Heart left ventricle (tissue), 16 donors: ENCODE data around the gene PHACTR1. TPM values are rescaled to one million over a fixed set of nuclear protein-coding genes. Genes with fewer than 3 reads are reported as not detected.

Source experiments
- ATAC-seq, 4 donors: fragments of 200-7000 bp; cut with Tn5 transposase; one replicate each; pipeline ENCODE4 v1.9.1; 2020 to 2022; ENCODE audit warnings: moderate library complexity in 4 of 4, mild to moderate bottlenecking in 3 of 4, moderate number of reproducible peaks in 1 of 4
- DNase-seq, 5 donors: peaks; one replicate each; pipeline ENCODE4 v3.0.0-alpha.2; 2020
- H3K27ac ChIP-seq, 12 donors: fragments of 200-600 bp; sonication (generic) in 4 of 12; one replicate each; pipeline versions ENCODE4 v1.5.0 to v1.8.0; 2016 to 2022; ENCODE audit warnings: mild to moderate bottlenecking in 2 of 12
- H3K27me3 ChIP-seq, 9 donors: fragments of 200-600 bp; sonication (generic) in 2 of 9; one replicate each; pipeline versions ENCODE4 v1.5.1 to v1.8.0; 2016 to 2022; ENCODE audit warnings: mild to moderate bottlenecking in 3 of 9
- H3K36me3 ChIP-seq, 9 donors: fragments of 200-600 bp; sonication (generic) in 2 of 9; one replicate each; pipeline versions ENCODE4 v1.5.0 to v1.8.0; 2018 to 2022; ENCODE audit warnings: mild to moderate bottlenecking in 2 of 9
- H3K4me1 ChIP-seq, 12 donors: fragments of 200-600 bp; sonication (generic) in 4 of 12; one replicate each; pipeline versions ENCODE4 v1.5.0 to v1.8.0; 2016 to 2022; ENCODE audit warnings: mild to moderate bottlenecking in 3 of 12
- H3K4me3 ChIP-seq, 12 donors: fragments of 200-600 bp; sonication (generic) in 4 of 12; one replicate each; pipeline versions ENCODE4 v1.5.0 to v1.8.0; 2017 to 2022; ENCODE audit warnings: mild to moderate bottlenecking in 9 of 12, moderate library complexity in 4 of 12
- H3K9me3 ChIP-seq, 12 donors: fragments of 200-600 bp; sonication (generic) in 4 of 12; one replicate each; pipeline versions ENCODE4 v1.5.0 to v1.8.0; 2016 to 2022; ENCODE audit warnings: mild to moderate bottlenecking in 1 of 12
- CTCF ChIP-seq, 12 donors: fragments of 200-600 bp; sonication (generic) in 4 of 12; IDR thresholded peaks; one replicate each; pipeline versions ENCODE4 v1.5.0 to v1.8.0; 2018 to 2022; ENCODE audit warnings: antibody characterized with exemption in 12 of 12, mild to moderate bottlenecking in 5 of 12
- POLR2A ChIP-seq, 2 donors: fragments of 450-650 bp; IDR thresholded peaks; one replicate each; pipeline ENCODE4 v1.6.1; 2017; ENCODE audit warnings: antibody characterized with exemption in 2 of 2, mild to moderate bottlenecking in 2 of 2, moderate library complexity in 2 of 2
- WGBS, 4 donors: extraction: QIAGEN DNeasy Blood & Tissue Kit in 2 of 4; methylation state at CpG; one replicate each; pipeline versions ENCODE4 v1.1.5 to v1.1.7; 2013 to 2018; 5-methylcytosine and 5-hydroxymethylcytosine counted together
- intact Hi-C, 10 donors: fragments of 100-400 bp; cut with DNase I; formaldehyde crosslinking; loops; one replicate each; pipeline versions ENCODE4 v1.11.1 to v1.14.2; 2022
- polyA plus RNA-seq, 2 donors: library from polyadenylated mRNA; stranded (reverse); fragments of 200-250 nt; gene quantifications; one replicate each; pipeline ENCODE4 v1.2.3, GENCODE V29; 2013
- total RNA-seq, 9 donors: library from RNA; depleted of rRNA in 2 of 9; stranded (reverse); fragments of >200 nt in 2 of 9; fragmentation: NEBNext Ultra II Directional in 3 of 9; extraction: Animal tissue kit (Norgen Biotek cat#: 25700) in 3 of 9; gene quantifications; one replicate each; pipeline versions ENCODE4 v1.1.0 to v1.2.4, GENCODE V29; 2016 to 2023
- donor health status: ischemic (EF 13 %, LVEDD 7.1; RV severe dilation, severe dysfunction).
- donor health status: healthy with polysubstance abuse.
- donor health status: DM: no; HTN: yes; CAD: no.
- donor health status: DM: no; HTN: no; CAD: no.
- donor health status: ischemic (EF 25% LVEDD 6.9; RV normal size, moderate dysfunction).
- donor health status: ischemic (EF 25% LVEDD 5.7; RV mildly dilated, moderate dysfunction).
- donor health status: healthy.
- donor health status: DM: yes; HTN: yes; CAD: no.
- donor health status: ischemic (EF 35%, LVEDD 5.7; RV mildly dilated, moderate dysfunction).
- donor health status: nonischemic (EF 11% LVEDD 7.7; RV severe dilation, severe dysfunction).
- donor health status: DM: yes; HTN: yes; CAD: no.
- donor health status: PGD.
- donor health status: ischemic (EF 29% LVEDD 5.4; RV normal size, mild dysfunction).
- donor health status: nonischemic (EF 23%, LVEDD 6.1; RV moderate dilation, normal function).

The PHACTR1 gene
- total and polyA plus RNA-seq, 11 donors: 21.2 to 238 (median 87.4) TPM

- H3K27me3 ChIP-seq: no peaks in the 10 kb centered on the region
- peaks cover 0 to 16% (median 8%) of the 10 kb centered on the region in 9 donors for H3K36me3 ChIP-seq
- H3K9me3 ChIP-seq: no peaks in the 10 kb centered on the region
- no peak overlapping the region for H3K27ac ChIP-seq
- peak in 1 of 4 donors; percentile 53 for ATAC-seq
- 88 to 95% (median 90%) methylated on average over 10 of the region's 10 CpGs for WGBS, 4 donors
- intact Hi-C loops: no loop called here
- no peak overlapping the region for H3K4me3 ChIP-seq
- no peak for DNase-seq
- peaks cover 0 to 5% (median 0%) of the 10 kb centered on the region in 12 donors for H3K4me1 ChIP-seq
- TF ChIP-seq CTCF (IDR thresholded peaks at IDR 0.05) (no peak), POLR2A (IDR thresholded peaks at IDR 0.05) (no peak)
Observed at GRCh38 chr6:13184547-13184946, 468.0 kb downstream of the PHACTR1 start.

GRCh38 chr6:13186861-13187260, 470.3 kb downstream of the PHACTR1 start:
- whole genome bisulfite sequencing, 4 donors: 89 to 97% (median 95%) methylated on average over 10 of the region's 10 CpGs
- no peak overlapping the region for H3K27ac ChIP-seq
- no peaks in the 10 kb centered on the region for H3K9me3 ChIP-seq
- ATAC-seq: no peak
- intact Hi-C loops: no loop called here
- no peaks in the 10 kb centered on the region for H3K27me3 ChIP-seq
- TF ChIP-seq CTCF (IDR thresholded peaks at IDR 0.05) (no peak), POLR2A (IDR thresholded peaks at IDR 0.05) (no peak)
- no peak overlapping the region for H3K4me3 ChIP-seq
- peaks cover 0 to 8% (median 1%) of the 10 kb centered on the region in 12 donors for H3K4me1 ChIP-seq
- DNase-seq: no peak
- H3K36me3 ChIP-seq: peaks cover 0 to 16% (median 8%) of the 10 kb centered on the region in 9 donors

- intact Hi-C loops: no loop called here
- ATAC-seq: no peak
- Histone ChIP-seq H3K27ac (no peak overlapping the region), H3K4me1 (peaks cover 0 to 8% (median 2%) of the 10 kb centered on the region in 12 donors), H3K4me3 (no peak overlapping the region), H3K9me3 (no peaks in the 10 kb centered on the region), H3K27me3 (no peaks in the 10 kb centered on the region), H3K36me3 (peaks cover 0 to 16% (median 4%) of the 10 kb centered on the region in 9 donors)
- 68 to 82% (median 76%) methylated on average over 3 of the region's 3 CpGs for WGBS, 4 donors
- TF ChIP-seq POLR2A (IDR thresholded peaks at IDR 0.05) (no peak), CTCF (IDR thresholded peaks at IDR 0.05) (no peak)
- DNase-seq: no peak
Observed at GRCh38 chr6:13187692-13188091, 471.1 kb downstream of the PHACTR1 start.

GRCh38 chr6:13188306-13188705, 471.7 kb downstream of the PHACTR1 start:
- no peak for TF ChIP-seq CTCF (IDR thresholded peaks at IDR 0.05)
- no peak for TF ChIP-seq POLR2A (IDR thresholded peaks at IDR 0.05)
- Histone ChIP-seq H3K4me1 (peaks cover 0 to 8% (median 2%) of the 10 kb centered on the region in 12 donors), H3K36me3 (peaks cover 0 to 12% (median 0%) of the 10 kb centered on the region in 9 donors), H3K9me3 (no peaks in the 10 kb centered on the region), H3K4me3 (no peak overlapping the region), H3K27me3 (no peaks in the 10 kb centered on the region), H3K27ac (no peak overlapping the region)
- ATAC-seq: no peak
- no peak for DNase-seq
- intact Hi-C loops: no loop called here
- 71 to 86% (median 76%) methylated on average over 3 of the region's 3 CpGs for WGBS, 4 donors
